Activated CD4-positive, alpha-beta T cell treated with anti-CD3 and anti-CD28 coated beads for 48 hours (primary cell): Measurements from ENCODE around the gene FDPS.

Source experiments
- DNase-seq: peaks from one replicate; pipeline ENCODE4 v3.0.0-alpha.2; 2020

FDPS gene

GRCh38 chr1:155308493-155309422 lies at the start of gene FDPS:
FDPS (plus strand) TSS chr1:155308866; CDS start chr1:155309790, 924 bp downstream.
- DNase-seq, result peak; percentile 98

GRCh38 chr1:155260276-155260675 lies 48.4 kb upstream of the FDPS start:
- no peak for DNase-seq

GRCh38 chr1:155261493-155261851 lies 47.2 kb upstream of the FDPS start:
- peak; percentile 50 for DNase-seq

GRCh38 chr1:155261852-155262673 lies 46.6 kb upstream of the FDPS start, which contains the start of gene SCAMP3:
SCAMP3 (minus strand) TSS chr1:155262360; CDS start chr1:155262151, 209 bp downstream.
- peak; percentile 91 for DNase-seq

GRCh38 chr1:155263067-155263466 lies 45.6 kb upstream of the FDPS start:
- no peak for DNase-seq

- DNase-seq, result no peak
These were observed 42.1 kb upstream of the FDPS start for GRCh38 chr1:155266553-155266952.

- DNase-seq, result no peak
These were observed 41.3 kb upstream of the FDPS start for GRCh38 chr1:155267373-155267772.

GRCh38 chr1:155268630-155269029 lies 40.0 kb upstream of the FDPS start:
- no peak for DNase-seq

GRCh38 chr1:155269381-155269780 lies 39.3 kb upstream of the FDPS start:
- no peak for DNase-seq

GRCh38 chr1:155272466-155273342 lies 36.0 kb upstream of the FDPS start:
- DNase-seq, result no peak

- peak; percentile 99 for DNase-seq
These were observed 35.1 kb upstream of the FDPS start, which contains the start of gene CLK2 for GRCh38 chr1:155273343-155274245. CLK2 (minus strand) TSS chr1:155273504; CDS start chr1:155270977, 2,527 bp downstream.

GRCh38 chr1:155277070-155277901 lies 31.4 kb upstream of the FDPS start, which contains the start of gene HCN3:
HCN3 (plus strand) TSS chr1:155277463; CDS start chr1:155277591, 128 bp downstream.
- peak; percentile 96 for DNase-seq

GRCh38 chr1:155277902-155278688 lies 30.6 kb upstream of the FDPS start:
- DNase-seq, result peak; percentile 86

GRCh38 chr1:155278689-155279160 lies 29.9 kb upstream of the FDPS start:
- no peak for DNase-seq

- DNase-seq, result no peak
These were observed 29.4 kb upstream of the FDPS start for GRCh38 chr1:155279268-155279667.

GRCh38 chr1:155282488-155283091 lies 26.1 kb upstream of the FDPS start:
- no peak for DNase-seq

GRCh38 chr1:155284476-155284875 lies 24.2 kb upstream of the FDPS start:
- no peak for DNase-seq

- DNase-seq, result no peak
These were observed 23.6 kb upstream of the FDPS start for GRCh38 chr1:155285063-155285462.

- no peak for DNase-seq
These were observed 23.0 kb upstream of the FDPS start for GRCh38 chr1:155285631-155286044.
